GM19239 (cell line): ENCODE measurements around the gene FGD4.
"Not testable (repeated sequence)": the region's sequence is repeated elsewhere in the genome, so short reads cannot be mapped to it uniquely, and the experiment has no call there.

Experiments
- DNase-seq: peaks from one replicate; pipeline ENCODE4 v3.0.0; 2011; ENCODE audit warnings: low spot score; ENCODE audit not compliant: insufficient read length
- FAIRE-seq: peaks from 2 replicates; lab custom pipeline; 2011; peaks lifted over from hg19 to GRCh38; lab: Jason Lieb, UNC

FGD4 gene

GRCh38 chr12:32545413-32545980 is 146.1 kb downstream of the FGD4 start:
- no peak for FAIRE-seq
- no peak for DNase-seq

GRCh38 chr12:32546272-32546671 is 146.9 kb downstream of the FGD4 start:
- DNase-seq (no peak), FAIRE-seq (no peak)

- FAIRE-seq (no peak), DNase-seq (no peak)
Observed at GRCh38 chr12:32548691-32549281, 149.4 kb downstream of the FGD4 start.

GRCh38 chr12:32549675-32550079 is 150.3 kb downstream of the FGD4 start:
- FAIRE-seq (no peak), DNase-seq (no peak)

- FAIRE-seq (no peak), DNase-seq (no peak)
Observed at GRCh38 chr12:32551058-32551457, 151.7 kb downstream of the FGD4 start.

GRCh38 chr12:32558903-32559302 is 159.5 kb downstream of the FGD4 start:
- peak; percentile 92 for FAIRE-seq
- DNase-seq = peak; percentile 56

GRCh38 chr12:32559434-32559833 is 160.1 kb downstream of the FGD4 start:
- no peak for FAIRE-seq
- no peak for DNase-seq

GRCh38 chr12:32560520-32560919 is 161.2 kb downstream of the FGD4 start:
- no peak for DNase-seq
- no peak for FAIRE-seq

- DNase-seq = no peak
- FAIRE-seq = no peak
Observed at GRCh38 chr12:32561931-32562341, 162.6 kb downstream of the FGD4 start.

- FAIRE-seq, DNase-seq: not testable (repeated sequence)
Observed at GRCh38 chr12:32562413-32562812, 163.1 kb downstream of the FGD4 start.

- DNase-seq (no peak), FAIRE-seq (no peak)
Observed at GRCh38 chr12:32566663-32567295, 167.4 kb downstream of the FGD4 start.

- DNase-seq = no peak
- FAIRE-seq = no peak
Observed at GRCh38 chr12:32567296-32567674, 167.9 kb downstream of the FGD4 start.

GRCh38 chr12:32568228-32568627 is 168.9 kb downstream of the FGD4 start:
- DNase-seq (no peak), FAIRE-seq (no peak)

- DNase-seq = no peak
- no peak for FAIRE-seq
Observed at GRCh38 chr12:32569259-32569658, 169.9 kb downstream of the FGD4 start.

- no peak for FAIRE-seq
- DNase-seq = no peak
Observed at GRCh38 chr12:32574585-32574984, 175.2 kb downstream of the FGD4 start.

- FAIRE-seq (no peak), DNase-seq (no peak)
Observed at GRCh38 chr12:32577328-32577727, 178.0 kb downstream of the FGD4 start.

GRCh38 chr12:32583534-32583933 is 184.2 kb downstream of the FGD4 start:
- no peak for FAIRE-seq

GRCh38 chr12:32585680-32586079 is 186.3 kb downstream of the FGD4 start:
- FAIRE-seq (no peak), DNase-seq (no peak)

More at GRCh38 chr12:32583534-32583933, 184.2 kb downstream of the FGD4 start:
- no peak for DNase-seq

GRCh38 chr12:32586390-32586789 is 187.0 kb downstream of the FGD4 start:
- no peak for DNase-seq
- no peak for FAIRE-seq

GRCh38 chr12:32587581-32588495 is 188.5 kb downstream of the FGD4 start:
- no peak for DNase-seq
- FAIRE-seq = no peak

GRCh38 chr12:32588604-32589003 is 189.2 kb downstream of the FGD4 start:
- no peak for DNase-seq
- no peak for FAIRE-seq
